Measurements from ENCODE around the gene RAD21L1. TPM values are rescaled to one million over a fixed set of nuclear protein-coding genes. Genes with fewer than 3 reads are reported as not detected.

Gene RAD21L1
- total and polyA plus RNA-seq, 2 of the 8 experiments (the other 6 are each of a cell fraction or from before 2014, with no cell fraction given), result 0.06 to 0.26 TPM

- ChIA-PET POLR2A (ENCODE audit: partially characterized antibody) (no interaction called here), CTCF (ENCODE audit: partially characterized antibody) (interaction anchor here (1.1 to 1.5 kb wide), 4 partner anchors 12 to 175 kb away, joined by 3 read pairs; no protein-coding TSS in a partner anchor)
- H2BK12ac ChIP-seq (ENCODE audit: low read depth, low read length), result no peak overlapping the region
- H4K5ac ChIP-seq (ENCODE audit: insufficient read length, low read depth, low read length), result no peak overlapping the region
- H4K8ac ChIP-seq (ENCODE audit: extremely low read depth, insufficient read depth, low read length), result no peak overlapping the region
- H3K23me2 ChIP-seq (ENCODE audit: low read depth, low read length), result no peaks in the 10 kb centered on the region
- H2AK5ac ChIP-seq (ENCODE audit: low read depth, low read length), result no peak overlapping the region
- no peaks in the 10 kb centered on the region for H3K36me3 ChIP-seq (ENCODE audit: control insufficient read depth in 2 of 4, insufficient read depth in 4 of 4, low read length in 3 of 4)
- no peak overlapping the region for H3K4ac ChIP-seq (replicated peaks; ENCODE audit: insufficient read length, low read depth, low read length)
- no peak overlapping the region for H3K9ac ChIP-seq (replicated peaks in 1 of 4; ENCODE audit: extremely low read depth in 1 of 4, low read depth in 3 of 4, low read length in 3 of 4)
- no peaks in the 10 kb centered on the region for H3K79me2 ChIP-seq (ENCODE audit: control insufficient read depth in 1 of 2, insufficient read depth in 2 of 2, low read length in 2 of 2)
- DNase-seq (ENCODE audit: low read depth in 1 of 2, low spot score in 2 of 2) (no peak), FAIRE-seq (no peak)
- no peak overlapping the region for H3K18ac ChIP-seq (ENCODE audit: extremely low read depth, low read length)
- no peaks in the 10 kb centered on the region for H3K9me3 ChIP-seq (ENCODE audit: insufficient read depth in 2 of 2, low read depth in 1 of 2, low read length in 1 of 2)
- no peaks in the 10 kb centered on the region for H3K4me1 ChIP-seq (replicated peaks in 1 of 4; ENCODE audit: control insufficient read depth in 3 of 4, insufficient read depth in 4 of 4, low read length in 3 of 4)
- no peak overlapping the region for H3K4me2 ChIP-seq (ENCODE audit: insufficient read depth in 1 of 2, low read depth in 2 of 2, low read length in 2 of 2)
- no peak overlapping the region for H3K27ac ChIP-seq (ENCODE audit: low read depth, low read length)
- H3K56ac ChIP-seq (replicated peaks; ENCODE audit: insufficient read length, low read depth, low read length), result no peak overlapping the region
- no peak overlapping the region for H3K23ac ChIP-seq (ENCODE audit: insufficient read length)
- H2AFZ ChIP-seq (ENCODE audit: low read length), result no peak overlapping the region
- H3K4me3 ChIP-seq (ENCODE audit: extremely low read depth in 1 of 4, insufficient read depth in 2 of 4, low read depth in 3 of 4, low read length in 4 of 4), result no peak overlapping the region
- no peak overlapping the region for H2BK120ac ChIP-seq (replicated peaks; ENCODE audit: low read depth, low read length)
- no peaks in the 10 kb centered on the region; a peak in 2 of 7 replicates for H3K27me3 ChIP-seq (replicated peaks in 1 of 4; ENCODE audit: control insufficient read depth in 3 of 4, extremely low read depth in 1 of 4, insufficient read depth in 3 of 4, low read length in 3 of 4)
- H3K14ac ChIP-seq (ENCODE audit: insufficient read length), result no peak overlapping the region
- WGBS, 2 experiments (ENCODE audit: extremely low coverage in 1 of 2, insufficient coverage in 1 of 2, insufficient read length in 1 of 2, insufficient replicate concordance in 2 of 2, low coverage in 1 of 2, low lambda C conversion rate in 2 of 2, missing lambda C conversion rate in 1 of 2), result 81% methylated on average over 1 of the region's 1 CpG; no CpG with 5 or more reads in 1 of the 2 experiments
- no peaks in the 10 kb centered on the region for H3K79me1 ChIP-seq (ENCODE audit: low read depth, low read length)
- peaks cover 0 to 2% of the 10 kb centered on the region in 2 experiments for H4K20me1 ChIP-seq (replicated peaks in 1 of 2; ENCODE audit: control insufficient read depth in 1 of 2, insufficient read depth in 2 of 2, low read length in 2 of 2)
- H2BK15ac ChIP-seq (ENCODE audit: low read length), result no peak overlapping the region
- H2BK20ac ChIP-seq (ENCODE audit: low read length), result no peak overlapping the region
- no peak overlapping the region for H4K91ac ChIP-seq (replicated peaks; ENCODE audit: insufficient read length, low read length)
- no peak overlapping the region for H2BK5ac ChIP-seq (ENCODE audit: low read depth, low read length)
- TF ChIP-seq EGR1 (IDR thresholded peaks at IDR 0.05; ENCODE audit: borderline replicate concordance, low read depth, low read length) (no peak), CBX8 (IDR thresholded peaks at IDR 0.05; ENCODE audit: borderline replicate concordance, low read depth, low read length) (no peak), NANOG (IDR thresholded peaks at IDR 0.05; ENCODE audit: insufficient read depth, low read depth, low read length, poor library complexity, severe bottlenecking) (no peak), PHF8 (conservative IDR thresholded peaks at IDR 0.05; ENCODE audit: low read depth, low read length) (no peak), RFX5 (IDR thresholded peaks at IDR 0.05; ENCODE audit: borderline replicate concordance, low read depth, low read length) (no peak), EP300 (IDR thresholded peaks at IDR 0.05; ENCODE audit: borderline replicate concordance in 1 of 2, low read depth in 2 of 2, low read length in 2 of 2) (no peak), SP1 (IDR thresholded peaks at IDR 0.05; ENCODE audit: low read depth, low read length) (no peak), EZH2 (IDR thresholded peaks at IDR 0.05; ENCODE audit: low read depth, low read length, severe bottlenecking) (no peak), JUND (IDR thresholded peaks at IDR 0.05; ENCODE audit: low read length) (no peak), FOSL1 (IDR thresholded peaks at IDR 0.05; ENCODE audit: insufficient read depth, low read depth, low read length) (no peak), GTF2F1 (IDR thresholded peaks at IDR 0.05; ENCODE audit: borderline replicate concordance, low read depth, low read length) (no peak), USF2 (IDR thresholded peaks at IDR 0.05; ENCODE audit: low read length) (no peak), POLR2AphosphoS5 (IDR thresholded peaks at IDR 0.05; ENCODE audit: low read depth, low read length) (no peak), YY1 (IDR thresholded peaks at IDR 0.05; ENCODE audit: low read depth, low read length) (no peak)
These were observed 66.8 kb downstream of the RAD21L1 start for GRCh38 chr20:1292620-1293019.

Measured in H1 (cell line).